ENCODE measurements around the gene VILL.

GRCh38 chr3:37987315-37987697 lies 3.3 kb upstream of the VILL start:
- TF ChIP-seq POLR2A (IDR thresholded peaks at IDR 0.05; ENCODE audit: low read length) = no peak
- no peak for TF ChIP-seq BHLHE40 (IDR thresholded peaks at IDR 0.05; ENCODE audit: low read depth, low read length)
- no peak for TF ChIP-seq MYC (IDR thresholded peaks at IDR 0.05; ENCODE audit: borderline replicate concordance, low read length)
- TF ChIP-seq CTCF (IDR thresholded peaks at IDR 0.05) = no peak
- TF ChIP-seq JUNB (IDR thresholded peaks at IDR 0.05) = no peak
- TF ChIP-seq ESRRA (IDR thresholded peaks at IDR 0.05; ENCODE audit: borderline replicate concordance, low read length) = no peak
- TF ChIP-seq NR3C1 (IDR thresholded peaks at IDR 0.05) = no peak
- TF ChIP-seq USF2 (IDR thresholded peaks at IDR 0.05) = no peak
- TF ChIP-seq HMGXB4 (CRISPR knock-in tag; IDR thresholded peaks at IDR 0.05; ENCODE audit: borderline replicate concordance) = no peak
- TF ChIP-seq FOSL2 (IDR thresholded peaks at IDR 0.05) = no peak
- TF ChIP-seq FOSL2 (CRISPR knock-in tag; IDR thresholded peaks at IDR 0.05) = no peak
- no peak for TF ChIP-seq SMC3 (IDR thresholded peaks at IDR 0.05)
- TF ChIP-seq REST (IDR thresholded peaks at IDR 0.05) = no peak
- no peak for TF ChIP-seq HDAC2 (IDR thresholded peaks at IDR 0.05)
